HG03521 (cell line): Measurements from ENCODE around the gene DUXB.

ENCODE experiments used
- ATAC-seq: cut with Tn5 transposase; IDR thresholded peaks from one replicate; pipeline ENCODE4 v1.9.1; 2021; ENCODE audit warnings: mild to moderate bottlenecking, moderate library complexity; ENCODE audit not compliant: unreplicated experiment

DUXB gene

GRCh38 chr16:75660726-75661302, 40.4 kb downstream of the DUXB start:
- no peak for ATAC-seq

DNA sequence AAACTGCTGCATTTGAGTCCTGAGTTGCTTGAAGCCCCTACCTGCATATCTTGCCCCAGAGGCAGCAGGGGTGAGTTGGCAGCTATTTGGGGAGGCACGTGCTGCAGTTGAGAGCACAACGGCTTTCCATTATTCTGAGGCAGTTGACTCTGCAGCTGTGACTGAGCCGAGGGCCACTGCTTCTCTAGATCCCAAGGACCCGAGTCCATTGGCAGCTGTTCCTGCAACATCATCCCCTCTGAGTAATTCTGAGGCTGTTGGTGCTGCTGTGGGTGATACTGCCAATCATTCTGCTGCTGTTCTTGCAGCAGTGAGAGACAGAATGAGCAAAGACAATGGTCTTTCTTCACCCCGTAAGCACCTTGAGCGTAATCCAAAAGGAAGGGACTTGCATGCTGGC, 40.9 kb downstream of the DUXB start:
- ATAC-seq, result no peak

DNA sequence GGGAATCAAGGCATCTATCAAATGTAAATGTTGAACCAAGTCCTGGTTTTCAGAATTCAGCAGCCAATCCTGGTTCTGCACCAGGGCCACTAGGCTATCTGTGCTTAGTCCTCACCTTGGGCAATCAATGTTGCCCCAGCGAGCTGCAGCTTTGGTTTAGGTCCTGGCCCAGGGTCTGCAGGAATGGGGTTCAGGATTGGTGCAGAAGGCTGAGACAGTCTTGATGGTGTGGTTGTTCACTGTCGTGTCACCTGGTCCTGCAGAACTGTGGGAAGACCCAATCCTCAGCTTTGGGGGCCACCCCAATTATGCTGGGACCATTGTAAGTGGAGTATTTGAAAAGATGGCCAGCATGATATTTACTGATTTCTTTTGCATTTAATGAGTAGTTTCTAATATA, 43.1 kb downstream of the DUXB start:
- ATAC-seq, result no peak

DNA sequence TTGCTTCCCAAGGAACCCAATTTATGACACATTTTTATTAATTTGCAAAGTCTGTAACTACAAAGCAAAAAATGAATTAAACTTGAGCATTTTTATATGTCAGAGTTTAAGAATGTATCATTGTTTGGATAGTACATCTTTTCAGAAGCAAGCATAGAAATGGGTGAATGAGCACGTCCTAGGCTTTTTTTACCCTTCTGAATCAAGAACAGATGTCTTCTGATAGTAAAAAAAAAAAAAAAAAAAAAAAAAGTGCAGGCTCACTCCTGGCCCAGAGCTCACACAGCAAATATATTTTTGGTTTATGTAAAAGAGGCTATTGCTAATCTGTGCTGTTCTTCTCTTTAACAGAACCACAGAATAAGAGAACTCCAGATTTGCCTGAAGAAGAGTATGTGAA, 47.3 kb downstream of the DUXB start:
- ATAC-seq, result no peak

DNA sequence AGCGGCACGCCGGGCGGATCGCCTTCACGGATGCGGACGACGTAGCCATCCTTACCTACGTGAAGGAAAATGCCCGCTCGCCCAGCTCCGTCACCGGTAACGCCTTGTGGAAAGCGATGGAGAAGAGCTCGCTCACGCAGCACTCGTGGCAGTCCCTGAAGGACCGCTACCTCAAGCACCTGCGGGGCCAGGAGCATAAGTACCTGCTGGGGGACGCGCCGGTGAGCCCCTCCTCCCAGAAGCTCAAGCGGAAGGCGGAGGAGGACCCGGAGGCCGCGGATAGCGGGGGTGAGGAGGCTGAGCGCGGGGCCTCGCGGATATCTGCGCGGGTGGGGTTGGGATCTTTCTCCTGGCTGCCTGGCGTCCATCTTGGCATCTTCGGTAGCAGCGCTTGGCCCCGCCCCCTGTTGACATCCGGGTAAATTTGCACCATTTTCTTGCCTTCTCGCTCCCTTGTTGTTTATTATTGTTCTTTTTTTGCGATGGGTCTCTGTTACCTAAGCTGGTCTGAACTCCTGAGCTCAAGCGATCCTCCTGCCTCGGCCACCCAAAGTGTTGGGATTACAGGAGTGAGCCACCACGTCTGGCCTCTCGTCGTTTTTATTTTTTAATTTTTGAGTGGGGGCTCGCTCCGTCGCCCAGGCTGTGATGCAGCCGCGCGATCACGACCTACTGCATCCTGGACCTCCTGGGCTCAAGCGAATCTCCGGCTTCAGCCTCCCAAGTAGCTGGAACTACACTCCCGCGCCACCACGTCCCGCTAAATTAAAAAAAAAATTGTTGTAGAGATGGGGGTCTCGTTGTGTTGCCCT, 52.8 kb downstream of the DUXB start:
- ATAC-seq, result peak; percentile 38

DNA sequence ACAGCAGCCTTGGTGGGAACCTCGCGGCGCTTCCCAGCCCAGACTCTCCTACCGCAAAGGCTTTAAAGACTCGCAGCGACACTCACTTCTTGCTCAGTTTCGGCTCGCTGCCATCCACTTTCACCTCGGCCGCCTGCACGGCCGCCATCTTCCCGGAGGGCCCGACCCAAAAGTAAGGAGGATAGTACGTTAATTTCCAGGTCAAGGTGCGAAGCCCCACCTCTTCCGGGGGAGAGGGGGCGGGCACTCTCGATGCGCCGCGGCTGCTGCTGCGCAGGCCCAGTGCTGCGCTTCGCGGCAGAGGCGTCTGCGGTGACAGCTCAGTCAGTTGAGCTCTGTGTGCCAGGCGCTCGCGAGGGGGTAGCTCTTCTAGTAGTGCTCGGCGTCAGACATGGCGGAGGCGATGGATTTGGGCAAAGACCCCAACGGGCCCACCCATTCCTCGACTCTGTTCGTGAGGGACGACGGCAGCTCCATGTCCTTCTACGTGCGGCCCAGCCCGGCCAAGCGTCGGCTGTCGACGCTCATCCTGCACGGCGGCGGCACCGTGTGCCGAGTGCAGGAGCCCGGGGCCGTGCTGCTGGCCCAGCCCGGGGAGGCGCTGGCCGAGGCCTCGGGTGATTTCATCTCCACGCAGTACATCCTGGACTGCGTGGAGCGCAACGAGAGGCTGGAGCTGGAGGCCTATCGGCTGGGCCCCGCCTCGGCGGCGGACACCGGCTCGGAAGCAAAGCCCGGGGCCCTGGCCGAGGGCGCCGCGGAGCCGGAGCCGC, 53.6 kb downstream of the DUXB start, which contains the start of the genes KARS1 and TERF2IP:
TSS of gene KARS1 (minus strand) at position 174 of the 773 bp plus-strand sequence. CDS start at position 148, 26 bp downstream.
TSS of gene TERF2IP (plus strand) at position 282 of the 773 bp plus-strand sequence. CDS start at position 392, 110 bp downstream.
- peak; percentile 80 for ATAC-seq

GRCh38 chr16:75647112-75647491, 54.2 kb downstream of the DUXB start:
- no peak for ATAC-seq

GRCh38 chr16:75644240-75645012, 56.8 kb downstream of the DUXB start:
- no peak for ATAC-seq
